ENCODE measurements around the gene TMEM82.

Gene TMEM82

GRCh38 chr1:15736038-15736891, 6.0 kb upstream of the TMEM82 start, which contains the start of gene SLC25A34:
TSS of gene SLC25A34 (plus strand) at chr1:15736258. CDS start at chr1:15736486, 228 bp downstream.
- no peak for DNase-seq (ENCODE audit: low read depth in 3 of 3)

- DNase-seq (ENCODE audit: low read depth in 3 of 3) = no peak
These were observed 5.4 kb upstream of the TMEM82 start for GRCh38 chr1:15736892-15737261.

- no peak for DNase-seq (ENCODE audit: low read depth in 3 of 3)
These were observed 4.7 kb upstream of the TMEM82 start for GRCh38 chr1:15737324-15738319.

- DNase-seq (ENCODE audit: low read depth in 3 of 3) = no peak
These were observed 3.7 kb upstream of the TMEM82 start for GRCh38 chr1:15738416-15739113.

- no peak for DNase-seq (ENCODE audit: low read depth in 3 of 3)
These were observed 3.0 kb upstream of the TMEM82 start for GRCh38 chr1:15739259-15739658.

GRCh38 chr1:15739745-15740144, 2.6 kb upstream of the TMEM82 start:
- DNase-seq (ENCODE audit: low read depth in 3 of 3) = no peak

GRCh38 chr1:15740924-15741850, 1.1 kb upstream of the TMEM82 start:
- peak; percentile 37 to 48 (median 40) for DNase-seq (ENCODE audit: low read depth in 3 of 3)

GRCh38 chr1:15744122-15744679, 1.9 kb downstream of the TMEM82 start:
- DNase-seq (ENCODE audit: low read depth in 3 of 3) = no peak

- no peak for DNase-seq (ENCODE audit: low read depth in 3 of 3)
These were observed 5.1 kb downstream of the TMEM82 start for GRCh38 chr1:15747378-15747777.

GRCh38 chr1:15748264-15748663, 6.0 kb downstream of the TMEM82 start:
- DNase-seq (ENCODE audit: low read depth in 3 of 3) = no peak

- no peak for DNase-seq (ENCODE audit: low read depth in 3 of 3)
These were observed 6.5 kb downstream of the TMEM82 start for GRCh38 chr1:15748690-15749398.

- no peak for DNase-seq (ENCODE audit: low read depth in 3 of 3)
These were observed 7.3 kb downstream of the TMEM82 start for GRCh38 chr1:15749399-15750291.

GRCh38 chr1:15750924-15751323, 8.6 kb downstream of the TMEM82 start:
- no peak for DNase-seq (ENCODE audit: low read depth in 3 of 3)

- DNase-seq (ENCODE audit: low read depth in 3 of 3) = no peak
These were observed 9.4 kb downstream of the TMEM82 start for GRCh38 chr1:15751717-15752116.

- no peak for DNase-seq (ENCODE audit: low read depth in 3 of 3)
These were observed 11.5 kb downstream of the TMEM82 start for GRCh38 chr1:15753776-15754175.

- DNase-seq (ENCODE audit: low read depth in 3 of 3) = no peak
These were observed 12.8 kb downstream of the TMEM82 start for GRCh38 chr1:15755021-15755645.

- no peak for DNase-seq (ENCODE audit: low read depth in 3 of 3)
These were observed 13.3 kb downstream of the TMEM82 start for GRCh38 chr1:15755646-15756040.
